Measurements from ENCODE around the gene UGT1A10. TPM values are rescaled to one million over a fixed set of nuclear protein-coding genes. Genes with fewer than 3 reads are reported as not detected.

UGT1A10 gene
- total and polyA plus RNA-seq, 2 of the 13 experiments (the other 11 are each of a cell fraction or from before 2014, with no cell fraction given): not detected

- ATAC-seq: no peak
- Histone ChIP-seq H3K4me1 (ENCODE audit: insufficient read depth, low read length) (peaks cover 16% of the 10 kb centered on the region), H3K36me3 (replicated peaks in 1 of 2; ENCODE audit: control insufficient read depth in 1 of 2, insufficient read depth in 2 of 2, low read length in 2 of 2) (no peaks in the 10 kb centered on the region), H3K27me3 (ENCODE audit: control insufficient read depth in 1 of 2, insufficient read depth in 2 of 2, low read length in 2 of 2) (no peaks in the 10 kb centered on the region), H3K79me2 (ENCODE audit: insufficient read depth, low read length) (no peaks in the 10 kb centered on the region), H2AFZ (ENCODE audit: low read length) (no peak overlapping the region), H3K4me3 (replicated peaks in 1 of 3; ENCODE audit: insufficient read depth in 1 of 3, low read depth in 2 of 3, low read length in 3 of 3) (no peak overlapping the region), H3K9ac (ENCODE audit: insufficient read depth, low read depth, low read length) (no peak overlapping the region), H4K20me1 (ENCODE audit: insufficient read depth, low read length) (no peaks in the 10 kb centered on the region), H3K4me2 (ENCODE audit: low read depth, low read length) (no peak overlapping the region), H3K27ac (ENCODE audit: extremely low read length, insufficient read depth, low read length) (no peak overlapping the region), H3K9me3 (ENCODE audit: low read length) (no peaks in the 10 kb centered on the region)
- ChIA-PET POLR2A (no interaction called here), CTCF (ENCODE audit: low intra/inter-chr PET ratio, low total read pairs) (no interaction called here)
- TF ChIP-seq ZNF20 (CRISPR knock-in tag; IDR thresholded peaks at IDR 0.05): no peak
- no peak for TF ChIP-seq CREB1 (IDR thresholded peaks at IDR 0.05)
- no peak for TF ChIP-seq CREB1 (CRISPR knock-in tag; IDR thresholded peaks at IDR 0.05)
- TF ChIP-seq TBX3 (IDR thresholded peaks at IDR 0.05; ENCODE audit: borderline replicate concordance): no peak
- no peak for TF ChIP-seq CEBPB (IDR thresholded peaks at IDR 0.05; ENCODE audit: borderline replicate concordance, low read depth, low read length)
- TF ChIP-seq ZNF816 (CRISPR knock-in tag; IDR thresholded peaks at IDR 0.05; ENCODE audit: borderline replicate concordance): no peak
- no peak for TF ChIP-seq NFRKB (IDR thresholded peaks at IDR 0.05)
- TF ChIP-seq CBX5 (CRISPR knock-in tag; IDR thresholded peaks at IDR 0.05; ENCODE audit: borderline replicate concordance): no peak
- TF ChIP-seq NFATC3 (CRISPR knock-in tag; IDR thresholded peaks at IDR 0.05): no peak
- TF ChIP-seq ZNF598 (CRISPR knock-in tag; IDR thresholded peaks at IDR 0.05; ENCODE audit: borderline replicate concordance): no peak
- no peak for TF ChIP-seq ZNF724P (CRISPR knock-in tag; IDR thresholded peaks at IDR 0.05; ENCODE audit: borderline replicate concordance)
- no peak for TF ChIP-seq AGO1 (IDR thresholded peaks at IDR 0.05; ENCODE audit: low read depth, low read length, poor library complexity, severe bottlenecking)
- no peak for TF ChIP-seq ZNF275 (CRISPR knock-in tag; IDR thresholded peaks at IDR 0.05; ENCODE audit: borderline replicate concordance)
- no peak for TF ChIP-seq CHD4 (IDR thresholded peaks at IDR 0.05; ENCODE audit: borderline replicate concordance, low read length)
- no peak for TF ChIP-seq SP1 (IDR thresholded peaks at IDR 0.05)
- TF ChIP-seq SP1 (CRISPR knock-in tag; IDR thresholded peaks at IDR 0.05): no peak
- no peak for TF ChIP-seq ZNF563 (CRISPR knock-in tag; IDR thresholded peaks at IDR 0.05)
- TF ChIP-seq DPF2 (CRISPR knock-in tag; IDR thresholded peaks at IDR 0.05; ENCODE audit: borderline replicate concordance, low read depth): no peak
- no peak for TF ChIP-seq NFIC (IDR thresholded peaks at IDR 0.05; ENCODE audit: low read length)
- BruUV-seq (replicated peaks): no TSS peak
- no peak for FAIRE-seq
- in situ Hi-C loops (cut with HindIII; ENCODE audit: extremely low pct_ligation_motif_present, low pct_unique_long_range_greater_than_20kb): no loop called here
- DNase-seq (ENCODE audit: low spot score): no peak
- intact Hi-C loops (cut with micrococcal nuclease; ENCODE audit: unreplicated experiment): no loop called here
- 73% methylated on average over 4 of the region's 4 CpGs for WGBS (ENCODE audit: low lambda C conversion rate)
Observed at GRCh38 chr2:233690444-233690843, 54.2 kb downstream of the UGT1A10 start.
